ENCODE data around the gene TMED1. TPM values are rescaled to one million over a fixed set of nuclear protein-coding genes. Genes with fewer than 3 reads are reported as not detected.

The TMED1 gene
- total and polyA plus RNA-seq, 2 of the 4 experiments (the other 2 are of a cell fraction), result 37.6 to 41.4 TPM

GRCh38 chr19:10828981-10829821, 6.8 kb downstream of the TMED1 start:
- BruUV-seq (replicated peaks), result no TSS peak
- POLR2A ChIA-PET (ENCODE audit: unreplicated experiment), result no interaction called here
- intact Hi-C loops (cut with micrococcal nuclease) (no loop called here), dilution Hi-C loops (cut with HindIII; ENCODE audit: low sequenced_read_pairs, unreplicated experiment) (no loop called here), in situ Hi-C loops (cut with MboI; ENCODE audit: low sequenced_read_pairs) (no loop called here)
- no peaks in the 10 kb centered on the region for H3K27me3 ChIP-seq (ENCODE audit: control insufficient read depth, insufficient read depth, low read length)
- TF ChIP-seq POLR2A (IDR thresholded peaks at IDR 0.05; ENCODE audit: low read depth, low read length), result no peak
- no peak for TF ChIP-seq CEBPB (IDR thresholded peaks at IDR 0.05; ENCODE audit: low read depth, low read length)
- TF ChIP-seq FOS (IDR thresholded peaks at IDR 0.05; ENCODE audit: low read depth, low read length), result no peak
- no peak overlapping the region for H3K18ac ChIP-seq (ENCODE audit: low read depth, low read length)
- no peak overlapping the region for H2BK120ac ChIP-seq (ENCODE audit: low read depth, low read length)
- no peak overlapping the region for H3K9ac ChIP-seq (ENCODE audit: low read depth, low read length)
- no peak overlapping the region for H3K4me3 ChIP-seq (ENCODE audit: insufficient read depth, low read depth, low read length)
- H3K36me3 ChIP-seq (ENCODE audit: control insufficient read depth, insufficient read depth, low read length), result peaks cover 59% of the 10 kb centered on the region
- peak overlapping the region; percentile 55 for H2AK9ac ChIP-seq (replicated peaks; ENCODE audit: low read depth, low read length, poor library complexity)
- no peak overlapping the region for H3K56ac ChIP-seq (ENCODE audit: extremely low read depth, insufficient read depth, low read length)
- no peak overlapping the region for H2BK5ac ChIP-seq (ENCODE audit: low read depth, low read length, poor library complexity, severe bottlenecking)
- no peak overlapping the region for H2AK5ac ChIP-seq (ENCODE audit: low read depth, low read length)
- H2BK15ac ChIP-seq (ENCODE audit: low read depth, low read length), result no peak overlapping the region
- H3K4ac ChIP-seq (ENCODE audit: low read depth, low read length), result no peak overlapping the region
- no peaks in the 10 kb centered on the region for H3K4me1 ChIP-seq (ENCODE audit: control insufficient read depth, insufficient read depth, low read length)
- H3K14ac ChIP-seq (replicated peaks; ENCODE audit: low read depth, low read length), result no peak overlapping the region
- H4K8ac ChIP-seq (ENCODE audit: low read depth in 2 of 2, low read length in 2 of 2), result no peak overlapping the region
- no peak overlapping the region for H2BK20ac ChIP-seq (ENCODE audit: low read depth, low read length)
- peak; percentile 22; the same call in 1 of the 2 replicates for ATAC-seq (ENCODE audit: low read depth)
- peak overlapping the region; percentile 43 for H2AFZ ChIP-seq (replicated peaks; ENCODE audit: low read length, poor library complexity)
- no peak for DNase-seq
- CTCF ChIA-PET, result interaction anchor here (1.1 kb wide), 1 partner anchor 35 kb away, joined by 3 read pairs; no protein-coding TSS in a partner anchor
- H3K9me3 ChIP-seq (ENCODE audit: control insufficient read depth, insufficient read depth, low read length), result no peaks in the 10 kb centered on the region
- H3K9me1 ChIP-seq (ENCODE audit: insufficient read depth, low read length), result no peaks in the 10 kb centered on the region
- H4K91ac ChIP-seq (ENCODE audit: insufficient read depth, low read depth, low read length), result no peak overlapping the region
- H3K23ac ChIP-seq (ENCODE audit: low read depth, low read length), result no peak overlapping the region
- H3K4me2 ChIP-seq (ENCODE audit: low read depth, low read length), result no peak overlapping the region
- WGBS, 2 experiments (ENCODE audit: extremely low coverage in 2 of 2, insufficient read length in 1 of 2), result 93% methylated on average over 13 of the region's 26 CpGs; no CpG with 5 or more reads in 1 of the 2 experiments
- H4K20me1 ChIP-seq (ENCODE audit: insufficient read depth, low read length), result no peaks in the 10 kb centered on the region; the same call in 1 of the 2 replicates
- H3K79me1 ChIP-seq (ENCODE audit: low read depth in 1 of 2, low read length in 2 of 2), result no peaks in the 10 kb centered on the region; a peak in 1 of 4 replicates
- no peak overlapping the region for H3K27ac ChIP-seq (ENCODE audit: insufficient read depth, low read length)
- H4K5ac ChIP-seq (ENCODE audit: low read depth, low read length), result no peak overlapping the region
